Progenitor cell of endocrine pancreas (in vitro differentiated cells): ENCODE results near the gene KRT36. TPM values are rescaled to one million over a fixed set of nuclear protein-coding genes. Genes with fewer than 3 reads are reported as not detected.

Experiments
- DNase-seq: peaks from one replicate; pipeline ENCODE4 v3.0.0; 2021; ENCODE audit warnings: low spot score; ENCODE audit not compliant: unreplicated experiment
- H3K27ac Mint-ChIP-seq: 2 replicates; pipeline ENCODE4 v1.8.0; 2021; ENCODE audit warnings: mild to moderate bottlenecking, moderate library complexity, mixed read lengths
- H3K27me3 Mint-ChIP-seq: 2 replicates; pipeline ENCODE4 v1.8.0; 2021; ENCODE audit warnings: mixed read lengths
- H3K36me3 Mint-ChIP-seq: 2 replicates; pipeline ENCODE4 v1.8.0; 2022; ENCODE audit warnings: mixed read lengths; ENCODE audit not compliant: insufficient read depth
- H3K4me1 Mint-ChIP-seq: 2 replicates; pipeline ENCODE4 v1.8.0; 2021; ENCODE audit warnings: low read depth, mixed read lengths
- H3K4me3 Mint-ChIP-seq: 2 replicates; pipeline ENCODE4 v1.8.0; 2021; ENCODE audit warnings: low read depth, mild to moderate bottlenecking, moderate library complexity, mixed read lengths
- H3K9me3 Mint-ChIP-seq: 2 replicates; pipeline ENCODE4 v1.8.0; 2021; ENCODE audit warnings: low read depth, mixed read lengths
- CTCF ChIP-seq: fragments of 200-600 bp; sonication (generic); IDR thresholded peaks from one replicate; pipeline ENCODE4 v1.5.0; 2021; ENCODE audit warnings: antibody characterized with exemption, mild to moderate bottlenecking; ENCODE audit not compliant: unreplicated experiment
- total RNA-seq: library from RNA; stranded (reverse); gene quantifications from 2 replicates; pipeline ENCODE4 v1.2.1, GENCODE V29; 2021

Gene KRT36
- total RNA-seq, 1 donor from 2014 or later: not detected

- Mint-ChIP-seq H3K4me3 (no peak overlapping the region), H3K9me3 (no peaks in the 10 kb centered on the region), H3K4me1 (no peaks in the 10 kb centered on the region), H3K27me3 (peaks cover 27% of the 10 kb centered on the region), H3K36me3 (no peaks in the 10 kb centered on the region), H3K27ac (no peak overlapping the region)
- no peak for TF ChIP-seq CTCF
- DNase-seq: no peak
Observed at GRCh38 chr17:41444640-41445039, 45.1 kb downstream of the KRT36 start.

- Mint-ChIP-seq H3K4me3 (no peak overlapping the region), H3K9me3 (no peaks in the 10 kb centered on the region), H3K4me1 (no peaks in the 10 kb centered on the region), H3K36me3 (no peaks in the 10 kb centered on the region), H3K27ac (no peak overlapping the region), H3K27me3 (peaks cover 31% of the 10 kb centered on the region)
- no peak for TF ChIP-seq CTCF
- DNase-seq: no peak
Observed at GRCh38 chr17:41444186-41444585, 45.5 kb downstream of the KRT36 start.

GRCh38 chr17:41442739-41443138, 47.0 kb downstream of the KRT36 start:
- Mint-ChIP-seq H3K9me3 (no peaks in the 10 kb centered on the region), H3K4me1 (no peaks in the 10 kb centered on the region), H3K27me3 (peaks cover 32% of the 10 kb centered on the region), H3K36me3 (no peaks in the 10 kb centered on the region), H3K4me3 (no peak overlapping the region), H3K27ac (no peak overlapping the region)
- DNase-seq: no peak
- no peak for TF ChIP-seq CTCF

GRCh38 chr17:41440531-41441033, 49.1 kb downstream of the KRT36 start, which contains the start of gene KRT38:
TSS of gene KRT38 (minus strand) at chr17:41440983. CDS start at chr17:41440921, 62 bp downstream.
- H3K27ac Mint-ChIP-seq: no peak within 1 kb of the TSS

GRCh38 chr17:41439375-41439774, 50.3 kb downstream of the KRT36 start:
- Mint-ChIP-seq H3K9me3 (no peaks in the 10 kb centered on the region), H3K4me1 (no peaks in the 10 kb centered on the region), H3K27ac (peak overlapping the region; percentile 28)

More at GRCh38 chr17:41440531-41441033, 49.1 kb downstream of the KRT36 start, which contains the start of gene KRT38:
- Mint-ChIP-seq H3K4me1 (no peaks in the 10 kb centered on the region), H3K27me3 (peaks cover 47% of the 10 kb centered on the region), H3K9me3 (no peaks in the 10 kb centered on the region), H3K36me3 (no peaks in the 10 kb centered on the region), H3K4me3 (no peak within 1 kb of the TSS)
- no peak for TF ChIP-seq CTCF
- DNase-seq: no peak

More at GRCh38 chr17:41439375-41439774, 50.3 kb downstream of the KRT36 start:
- H3K36me3 Mint-ChIP-seq: no peaks in the 10 kb centered on the region
- TF ChIP-seq CTCF: no peak
- no peak overlapping the region for H3K4me3 Mint-ChIP-seq
- no peak for DNase-seq
- H3K27me3 Mint-ChIP-seq: peaks cover 49% of the 10 kb centered on the region
